HepG2 (cell line): ENCODE measurements around the gene TMEM217. TPM values are rescaled to one million over a fixed set of nuclear protein-coding genes. Genes with fewer than 3 reads are reported as not detected.

Experiments
- EEA1 ChIP-seq: sonication (generic); formaldehyde crosslinking; IDR thresholded peaks from 2 replicates; pipeline ENCODE4 v1.5.1; 2020; ENCODE audit warnings: mild to moderate bottlenecking, missing genetic modification reagents, borderline replicate concordance
- NCOA1 ChIP-seq: sonication (generic); formaldehyde crosslinking; IDR thresholded peaks from 2 replicates; pipeline ENCODE4 v1.9.0; 2021; ENCODE audit warnings: missing genetic modification reagents
- NRL ChIP-seq: sonication (generic); formaldehyde crosslinking; IDR thresholded peaks from 2 replicates; pipeline ENCODE4 v1.5.0; 2020; ENCODE audit warnings: missing genetic modification reagents, mild to moderate bottlenecking, moderate library complexity, borderline replicate concordance
- SIN3B ChIP-seq: fragments of 150-350 bp; IDR thresholded peaks from 2 replicates; pipeline ENCODE4 v1.6.1; 2014; ENCODE audit warnings: low read length
- ZSCAN12 ChIP-seq: sonication (generic); formaldehyde crosslinking; IDR thresholded peaks from 2 replicates; pipeline ENCODE4 v1.9.0; 2021; ENCODE audit warnings: mild to moderate bottlenecking, missing genetic modification reagents
- polyA plus RNA-seq, 8 experiments: library from polyadenylated mRNA; depleted of rRNA in 3 of 8; stranded (reverse) in 7 of 8; unstranded in 1 of 8; fragments of >200 nt; fragmentation: Illumina TruSeq in 4 of 8; extraction: Trizol in 4 of 8; gene quantifications; 2 replicates each; pipeline versions ENCODE4 v1.2.1 to v1.2.3, GENCODE V29; 2011 to 2016; ENCODE audit warnings: low read depth in 4 of 8, missing spikeins in 1 of 8, mixed read lengths in 1 of 8; ENCODE audit not compliant: insufficient read depth in 1 of 8
- total RNA-seq, 5 experiments: library from RNA; depleted of rRNA; stranded (reverse); fragments of >200 nt; fragmentation: Illumina TruSeq; extraction: Trizol; gene quantifications; 2 replicates each; pipeline ENCODE4 v1.2.3, GENCODE V29; 2016; ENCODE audit warnings: low read depth in 1 of 5
- TF ChIP-seq, protein P1 (sequence below): sonication (generic); formaldehyde crosslinking; IDR thresholded peaks from 2 replicates; pipeline ENCODE4 v1.9.0; 2021; ENCODE audit warnings: missing genetic modification reagents, borderline replicate concordance
- TF ChIP-seq, protein P2 (sequence below): sonication (generic); formaldehyde crosslinking; conservative IDR thresholded peaks from 2 replicates; pipeline ENCODE4 v1.4.0; 2020; ENCODE audit warnings: missing genetic modification reagents
- TF ChIP-seq, protein P3 (sequence below): sonication (generic); formaldehyde crosslinking; IDR thresholded peaks from 2 replicates; pipeline ENCODE4 v1.4.0; 2020; ENCODE audit warnings: mild to moderate bottlenecking, low read depth, missing genetic modification reagents
- TF ChIP-seq, protein P4 (sequence below): sonication (generic); formaldehyde crosslinking; IDR thresholded peaks from 2 replicates; pipeline ENCODE4 v1.4.0; 2020; ENCODE audit warnings: mild to moderate bottlenecking, missing genetic modification reagents

The TMEM217 gene
- total and polyA plus RNA-seq, 2 of the 13 experiments (the other 11 are each of a cell fraction or from before 2014, with no cell fraction given) = 2.3 to 3.4 TPM

DNA sequence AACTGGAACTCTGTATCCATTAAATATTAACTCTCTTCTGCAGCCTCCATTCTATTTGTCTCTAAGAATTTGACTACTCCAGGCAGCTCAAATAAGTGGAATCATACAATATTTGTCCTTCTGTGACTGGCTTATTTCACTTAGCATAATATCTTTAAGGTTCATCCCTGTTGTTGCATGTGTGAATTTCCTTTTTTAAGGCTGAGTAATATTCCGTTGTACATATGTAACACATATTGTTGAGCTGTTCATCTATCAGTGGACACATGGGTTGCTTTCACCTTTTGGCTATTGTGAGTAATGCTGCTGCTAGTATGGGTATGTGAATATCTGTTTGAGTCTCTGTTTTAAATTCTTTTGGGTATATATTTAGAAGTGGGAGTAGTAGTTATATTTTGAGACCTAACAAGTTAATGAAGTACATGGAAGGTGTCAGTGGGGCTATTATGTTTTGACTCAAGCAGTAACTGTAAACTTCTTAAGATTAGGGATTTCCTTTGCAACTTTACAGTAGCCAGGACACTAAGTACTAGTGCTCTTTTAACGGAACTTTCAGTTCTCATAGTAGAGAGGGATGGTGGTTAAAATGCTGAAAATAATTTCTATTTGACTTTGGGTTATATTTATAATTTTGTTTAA, 29.7 kb upstream of the TMEM217 start (continued):
- TF ChIP-seq, protein P1, sequence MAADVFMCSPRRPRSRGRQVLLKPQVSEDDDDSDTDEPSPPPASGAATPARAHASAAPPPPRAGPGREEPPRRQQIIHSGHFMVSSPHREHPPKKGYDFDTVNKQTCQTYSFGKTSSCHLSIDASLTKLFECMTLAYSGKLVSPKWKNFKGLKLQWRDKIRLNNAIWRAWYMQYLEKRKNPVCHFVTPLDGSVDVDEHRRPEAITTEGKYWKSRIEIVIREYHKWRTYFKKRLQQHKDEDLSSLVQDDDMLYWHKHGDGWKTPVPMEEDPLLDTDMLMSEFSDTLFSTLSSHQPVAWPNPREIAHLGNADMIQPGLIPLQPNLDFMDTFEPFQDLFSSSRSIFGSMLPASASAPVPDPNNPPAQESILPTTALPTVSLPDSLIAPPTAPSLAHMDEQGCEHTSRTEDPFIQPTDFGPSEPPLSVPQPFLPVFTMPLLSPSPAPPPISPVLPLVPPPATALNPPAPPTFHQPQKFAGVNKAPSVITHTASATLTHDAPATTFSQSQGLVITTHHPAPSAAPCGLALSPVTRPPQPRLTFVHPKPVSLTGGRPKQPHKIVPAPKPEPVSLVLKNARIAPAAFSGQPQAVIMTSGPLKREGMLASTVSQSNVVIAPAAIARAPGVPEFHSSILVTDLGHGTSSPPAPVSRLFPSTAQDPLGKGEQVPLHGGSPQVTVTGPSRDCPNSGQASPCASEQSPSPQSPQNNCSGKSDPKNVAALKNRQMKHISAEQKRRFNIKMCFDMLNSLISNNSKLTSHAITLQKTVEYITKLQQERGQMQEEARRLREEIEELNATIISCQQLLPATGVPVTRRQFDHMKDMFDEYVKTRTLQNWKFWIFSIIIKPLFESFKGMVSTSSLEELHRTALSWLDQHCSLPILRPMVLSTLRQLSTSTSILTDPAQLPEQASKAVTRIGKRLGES (CRISPR knock-in tag) = no peak
- TF ChIP-seq NCOA1 (CRISPR knock-in tag) (no peak), EEA1 (CRISPR knock-in tag) (no peak), ZSCAN12 (CRISPR knock-in tag) (no peak), SIN3B (no peak), NRL (no peak)
- TF ChIP-seq, protein P2, sequence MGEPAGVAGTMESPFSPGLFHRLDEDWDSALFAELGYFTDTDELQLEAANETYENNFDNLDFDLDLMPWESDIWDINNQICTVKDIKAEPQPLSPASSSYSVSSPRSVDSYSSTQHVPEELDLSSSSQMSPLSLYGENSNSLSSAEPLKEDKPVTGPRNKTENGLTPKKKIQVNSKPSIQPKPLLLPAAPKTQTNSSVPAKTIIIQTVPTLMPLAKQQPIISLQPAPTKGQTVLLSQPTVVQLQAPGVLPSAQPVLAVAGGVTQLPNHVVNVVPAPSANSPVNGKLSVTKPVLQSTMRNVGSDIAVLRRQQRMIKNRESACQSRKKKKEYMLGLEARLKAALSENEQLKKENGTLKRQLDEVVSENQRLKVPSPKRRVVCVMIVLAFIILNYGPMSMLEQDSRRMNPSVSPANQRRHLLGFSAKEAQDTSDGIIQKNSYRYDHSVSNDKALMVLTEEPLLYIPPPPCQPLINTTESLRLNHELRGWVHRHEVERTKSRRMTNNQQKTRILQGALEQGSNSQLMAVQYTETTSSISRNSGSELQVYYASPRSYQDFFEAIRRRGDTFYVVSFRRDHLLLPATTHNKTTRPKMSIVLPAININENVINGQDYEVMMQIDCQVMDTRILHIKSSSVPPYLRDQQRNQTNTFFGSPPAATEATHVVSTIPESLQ (CRISPR knock-in tag) = no peak
- TF ChIP-seq, protein P3, sequence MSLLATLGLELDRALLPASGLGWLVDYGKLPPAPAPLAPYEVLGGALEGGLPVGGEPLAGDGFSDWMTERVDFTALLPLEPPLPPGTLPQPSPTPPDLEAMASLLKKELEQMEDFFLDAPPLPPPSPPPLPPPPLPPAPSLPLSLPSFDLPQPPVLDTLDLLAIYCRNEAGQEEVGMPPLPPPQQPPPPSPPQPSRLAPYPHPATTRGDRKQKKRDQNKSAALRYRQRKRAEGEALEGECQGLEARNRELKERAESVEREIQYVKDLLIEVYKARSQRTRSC (CRISPR knock-in tag) = no peak
- TF ChIP-seq, protein P4, sequence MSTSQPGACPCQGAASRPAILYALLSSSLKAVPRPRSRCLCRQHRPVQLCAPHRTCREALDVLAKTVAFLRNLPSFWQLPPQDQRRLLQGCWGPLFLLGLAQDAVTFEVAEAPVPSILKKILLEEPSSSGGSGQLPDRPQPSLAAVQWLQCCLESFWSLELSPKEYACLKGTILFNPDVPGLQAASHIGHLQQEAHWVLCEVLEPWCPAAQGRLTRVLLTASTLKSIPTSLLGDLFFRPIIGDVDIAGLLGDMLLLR (CRISPR knock-in tag) = no peak
